Pancreas (tissue), 10 donors: ENCODE measurements around the gene ARHGAP4. TPM values are rescaled to one million over a fixed set of nuclear protein-coding genes. Genes with fewer than 3 reads are reported as not detected.

Experiments
- ATAC-seq, 4 donors: fragments of 200-7000 bp; cut with Tn5 transposase; one replicate each; pipeline versions ENCODE4 v1.8.0 to v1.9.1; 2020; ENCODE audit warnings: mild to moderate bottlenecking in 4 of 4, moderate library complexity in 4 of 4
- DNase-seq, 6 donors: peaks; one replicate each; pipeline ENCODE4 v3.0.0-alpha.2; 2020
- FAIRE-seq: peaks from 2 replicates; lab custom pipeline; 2012; peaks lifted over from hg19 to GRCh38; lab: Jason Lieb, UNC
- H3K27ac ChIP-seq, 4 donors: fragments of 200-600 bp; sonication (generic); 1 replicate in 3 of 4; 2 replicates in 1 of 4; pipeline versions ENCODE4 v1.5.0 to v1.8.0; 2020
- H3K27me3 ChIP-seq, 4 donors: fragments of 200-600 bp; one replicate each; pipeline ENCODE4 v1.8.0; 2021
- H3K36me3 ChIP-seq, 3 donors: fragments of 200-600 bp; sonication (generic) in 1 of 3; one replicate each; pipeline versions ENCODE4 v1.5.0 to v1.8.0; 2020 to 2021
- H3K4me1 ChIP-seq, 3 donors: fragments of 200-600 bp; one replicate each; pipeline ENCODE4 v1.8.0; 2021
- H3K4me3 ChIP-seq, 4 donors: fragments of 200-600 bp; sonication (generic) in 2 of 4; one replicate each; pipeline versions ENCODE4 v1.5.0 to v1.8.0; 2020 to 2021
- H3K9me3 ChIP-seq, 4 donors: fragments of 200-600 bp; one replicate each; pipeline ENCODE4 v1.8.0; 2021
- WGBS, 2 donors: extraction: QIAGEN DNeasy Blood & Tissue Kit; methylation state at CpG; one replicate each; pipeline ENCODE4 v1.1.7; 2013; 5-methylcytosine and 5-hydroxymethylcytosine counted together
- intact Hi-C, 3 donors: fragments of 100-400 bp; cut with DNase I; formaldehyde crosslinking; loops; one replicate each; pipeline versions ENCODE4 v1.11.1 to v1.14.2; 2022
- polyA plus RNA-seq, 2 donors: library from polyadenylated mRNA; stranded (reverse); fragments of 200-250 nt; gene quantifications; one replicate each; pipeline ENCODE4 v1.2.3, GENCODE V29; 2013
- total RNA-seq, 6 donors: library from RNA; stranded (reverse); fragmentation: NEBNext Ultra II Directional in 4 of 6; extraction: Animal tissue kit (Norgen Biotek cat#: 25700) in 4 of 6; gene quantifications; one replicate each; pipeline versions ENCODE4 v1.2.1 to v1.2.4, GENCODE V29; 2021 to 2023
- TF ChIP-seq, protein P1 (sequence below), 4 donors: fragments of 200-600 bp; sonication (generic) in 3 of 4; IDR thresholded peaks; one replicate each; pipeline versions ENCODE4 v1.5.0 to v1.8.0; 2021; ENCODE audit warnings: antibody characterized with exemption in 4 of 4
- donor health status: healthy with polysubstance abuse.
- donor health status: DM: no; HTN: no; CAD: no; lungs with moderate emphysema.
- donor health status: DM: no; HTN: no; CAD: no.
- donor health status: control.
- donor health status: control.
- donor health status: Bipolar disorder and iron deficiency.
- donor health status: DM: yes; HTN: yes; CAD: no.
- donor health status: DM: no; HTN: no; CAD: no.
- donor health status: DM: no; HTN: no; CAD: no.
- donor health status: DM: yes; HTN: yes; CAD: no.

Gene ARHGAP4
- total and polyA plus RNA-seq, 8 donors, result 1.9 to 71.7 (median 10.1) TPM

DNA sequence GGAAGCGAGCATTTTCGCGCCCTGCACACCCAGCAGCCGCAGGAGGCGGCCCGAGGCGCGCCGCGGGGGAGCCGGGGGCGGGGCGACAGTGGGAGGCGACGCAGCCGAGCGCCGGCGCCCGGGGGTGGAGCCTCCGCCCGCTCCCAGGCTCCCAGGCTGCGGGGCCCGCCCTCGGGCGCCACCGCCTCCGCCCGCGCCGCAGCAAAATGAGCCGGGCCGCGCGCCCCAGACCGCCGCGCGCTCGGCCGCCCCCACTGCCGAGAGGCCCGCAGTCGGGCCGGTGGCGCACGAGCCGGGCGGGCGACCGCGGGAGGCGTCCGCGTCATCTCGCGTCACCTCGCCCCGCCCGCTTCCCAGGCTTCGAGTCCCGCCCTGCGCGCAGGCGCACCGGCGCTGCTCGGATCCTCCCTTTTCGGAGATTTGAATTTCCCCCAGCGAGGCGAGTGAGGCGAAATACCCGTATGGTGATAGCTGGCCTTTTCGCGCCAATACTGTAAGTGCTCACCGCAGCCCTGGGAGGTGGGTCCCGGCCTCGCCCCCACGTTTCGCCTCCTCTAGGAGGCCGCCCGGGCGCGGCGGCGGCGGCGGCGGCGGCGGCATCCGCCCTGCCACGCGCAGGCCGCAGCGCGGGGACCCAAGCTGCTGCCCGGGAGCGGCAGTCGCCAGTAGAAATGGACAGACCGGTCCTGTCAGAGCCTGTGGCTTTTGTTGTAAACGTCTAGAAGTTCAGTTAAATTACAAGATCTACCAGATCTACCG lies 46.5 kb upstream of the ARHGAP4 start, which contains the start of gene TMEM187:
TSS of gene TMEM187 (plus strand) at position 387 of the 759 bp plus-strand sequence. CDS start 9,309 bp downstream, outside the sequence.
- intact Hi-C loops, result no loop called here
- Histone ChIP-seq H3K9me3 (no peaks in the 10 kb centered on the region), H3K4me3 (peak within 1 kb of the TSS; percentile 66 to 92 (median 78)), H3K4me1 (peaks cover 0 to 14% (median 0%) of the 10 kb centered on the region in 3 donors), H3K27ac (peak within 1 kb of the TSS; percentile 94 to 99 (median 98)), H3K27me3 (no peaks in the 10 kb centered on the region), H3K36me3 (no peaks in the 10 kb centered on the region)
- DNase-seq (peak; percentile 82 to 94 (median 92)), ATAC-seq (peak; percentile 57 to 70 (median 60)), FAIRE-seq (no peak)
- WGBS, 2 donors, result 0 to 4% methylated on average over 15 to 101 of the region's 103 CpGs
- TF ChIP-seq, protein P1, sequence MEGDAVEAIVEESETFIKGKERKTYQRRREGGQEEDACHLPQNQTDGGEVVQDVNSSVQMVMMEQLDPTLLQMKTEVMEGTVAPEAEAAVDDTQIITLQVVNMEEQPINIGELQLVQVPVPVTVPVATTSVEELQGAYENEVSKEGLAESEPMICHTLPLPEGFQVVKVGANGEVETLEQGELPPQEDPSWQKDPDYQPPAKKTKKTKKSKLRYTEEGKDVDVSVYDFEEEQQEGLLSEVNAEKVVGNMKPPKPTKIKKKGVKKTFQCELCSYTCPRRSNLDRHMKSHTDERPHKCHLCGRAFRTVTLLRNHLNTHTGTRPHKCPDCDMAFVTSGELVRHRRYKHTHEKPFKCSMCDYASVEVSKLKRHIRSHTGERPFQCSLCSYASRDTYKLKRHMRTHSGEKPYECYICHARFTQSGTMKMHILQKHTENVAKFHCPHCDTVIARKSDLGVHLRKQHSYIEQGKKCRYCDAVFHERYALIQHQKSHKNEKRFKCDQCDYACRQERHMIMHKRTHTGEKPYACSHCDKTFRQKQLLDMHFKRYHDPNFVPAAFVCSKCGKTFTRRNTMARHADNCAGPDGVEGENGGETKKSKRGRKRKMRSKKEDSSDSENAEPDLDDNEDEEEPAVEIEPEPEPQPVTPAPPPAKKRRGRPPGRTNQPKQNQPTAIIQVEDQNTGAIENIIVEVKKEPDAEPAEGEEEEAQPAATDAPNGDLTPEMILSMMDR (IDR thresholded peaks at IDR 0.05), result no peak

DNA sequence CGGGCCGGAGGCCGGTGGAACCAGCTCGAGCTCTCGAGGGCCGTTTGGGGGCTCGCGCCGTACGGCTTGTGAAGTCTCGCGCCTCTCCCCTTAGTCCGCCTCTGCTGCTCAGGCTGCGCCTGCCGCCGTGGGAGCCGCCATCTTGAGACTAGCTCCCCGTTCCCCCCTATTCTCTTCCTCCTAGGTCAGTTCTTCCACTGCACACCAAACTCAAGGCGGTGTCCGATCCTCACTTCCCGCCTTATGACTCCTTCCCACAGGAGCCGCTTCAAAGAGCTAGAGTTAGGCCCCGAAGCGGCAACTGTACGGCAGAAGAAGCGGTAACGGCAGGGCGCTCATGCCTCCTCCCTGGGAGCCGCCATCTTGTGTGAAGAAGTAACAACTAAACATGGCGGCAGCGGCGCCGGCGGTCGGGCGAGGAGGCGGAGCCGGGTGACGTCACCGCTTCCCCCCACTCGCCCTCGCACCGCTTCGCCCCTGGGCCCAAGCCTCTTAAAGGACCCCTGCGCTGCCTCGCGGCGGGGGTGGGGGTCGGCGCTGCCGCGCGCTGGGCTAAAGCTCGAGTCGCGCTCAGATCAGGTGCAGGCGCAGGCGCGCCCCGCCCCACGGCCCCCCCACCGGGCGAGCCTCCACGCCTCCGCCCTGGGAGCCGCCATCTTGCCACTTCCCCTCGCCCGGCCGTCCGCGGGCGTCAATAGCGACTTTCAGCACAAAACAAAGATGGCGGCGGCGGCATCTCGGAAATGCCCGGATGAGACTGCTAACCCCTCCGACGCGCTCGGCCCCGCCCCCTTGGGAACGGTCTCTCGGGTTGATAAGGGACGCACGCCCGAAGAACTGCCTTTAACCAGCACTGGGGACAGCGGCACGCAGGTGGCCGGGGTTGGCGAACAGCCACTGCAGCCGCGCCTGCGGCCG lies 45.6 kb upstream of the ARHGAP4 start, which contains the start of gene HCFC1:
TSS of gene HCFC1 (minus strand) at position 369 of the 918 bp plus-strand sequence. CDS start 978 bp downstream, outside the sequence.
- DNase-seq (peak; percentile 88 to 97 (median 95)), ATAC-seq (peak; percentile 71 to 78 (median 73)), FAIRE-seq (no peak)
- intact Hi-C loops, result no loop called here
- no peaks in the 10 kb centered on the region for H3K9me3 ChIP-seq
- peak within 1 kb of the TSS; percentile 94 to 99 (median 98) for H3K27ac ChIP-seq
- no peaks in the 10 kb centered on the region for H3K27me3 ChIP-seq
- WGBS, 2 donors, result 0 to 7% methylated on average over 72 to 96 of the region's 96 CpGs
- no peaks in the 10 kb centered on the region for H3K36me3 ChIP-seq
- TF ChIP-seq, protein P1 (IDR thresholded peaks at IDR 0.05), result no peak
- peak within 1 kb of the TSS; percentile 66 to 92 (median 78) for H3K4me3 ChIP-seq
- H3K4me1 ChIP-seq, result peaks cover 0 to 14% (median 0%) of the 10 kb centered on the region in 3 donors

DNA sequence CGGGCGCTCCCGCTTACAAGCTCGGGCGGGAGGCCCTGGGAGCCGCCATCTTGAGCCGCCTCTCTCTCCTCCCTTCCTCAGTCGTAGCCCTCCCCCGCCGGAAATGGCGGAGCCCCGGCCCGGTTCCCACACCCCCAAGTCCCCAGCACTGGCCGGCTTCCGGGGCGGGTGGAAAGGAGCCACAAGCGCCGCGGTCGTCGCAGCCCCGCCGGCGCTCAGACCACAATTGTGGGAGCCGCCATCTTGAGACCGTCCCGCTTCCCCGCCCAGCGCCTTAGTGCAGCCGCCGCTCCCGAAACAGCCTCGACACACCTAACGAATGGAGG lies 45.0 kb upstream of the ARHGAP4 start:
- Histone ChIP-seq H3K27ac (peak overlapping the region; percentile 94 to 99 (median 98)), H3K4me1 (peaks cover 0 to 14% (median 0%) of the 10 kb centered on the region in 3 donors), H3K4me3 (peak overlapping the region; percentile 66 to 92 (median 78)), H3K27me3 (no peaks in the 10 kb centered on the region), H3K36me3 (no peaks in the 10 kb centered on the region), H3K9me3 (no peaks in the 10 kb centered on the region)
- intact Hi-C loops, result no loop called here
- FAIRE-seq (peak; percentile 84), DNase-seq (peak; percentile 83 to 96 (median 94)), ATAC-seq (peak; percentile 72 to 83 (median 74))
- TF ChIP-seq, protein P1 (IDR thresholded peaks at IDR 0.05), result no peak
- WGBS, 2 donors, result 0 to 3% methylated on average over 34 of the region's 34 CpGs

DNA sequence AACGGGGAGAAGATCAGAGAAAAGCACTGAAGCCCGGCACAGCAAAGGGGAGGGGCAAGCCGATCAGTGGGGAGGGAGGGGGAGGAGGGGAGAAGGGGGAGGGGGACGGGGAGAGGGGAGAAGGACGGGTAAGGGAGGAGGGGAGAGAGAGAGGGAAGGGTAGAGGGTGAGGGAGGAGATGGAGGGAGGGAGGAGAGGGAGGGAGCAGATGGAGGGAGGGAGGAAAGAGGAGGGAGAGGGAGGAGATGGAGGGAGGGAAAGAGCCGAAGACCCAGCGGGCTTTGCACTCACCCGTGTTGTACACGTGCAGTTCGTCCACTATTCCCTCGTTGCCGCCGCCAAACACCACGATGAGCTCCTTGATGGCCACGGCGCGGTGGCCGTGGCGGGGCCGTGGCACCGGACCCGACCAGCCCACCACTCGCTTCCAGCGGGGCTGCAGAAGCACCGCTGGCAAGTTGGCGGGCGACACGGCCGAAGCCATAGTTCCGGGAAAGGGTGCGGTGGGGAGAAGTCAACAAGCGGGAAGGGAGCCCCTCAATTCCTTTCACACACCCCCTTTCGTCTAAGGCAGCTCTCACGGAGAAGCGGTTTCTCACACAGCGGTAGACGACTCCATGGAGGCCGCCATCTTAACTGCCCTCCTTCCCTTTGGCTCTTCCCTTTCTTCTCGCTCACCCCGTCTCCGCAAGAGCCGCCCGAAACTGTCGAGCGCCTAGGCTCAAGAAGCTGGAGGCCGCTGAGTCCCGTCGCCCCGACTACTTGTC lies 44.5 kb upstream of the ARHGAP4 start:
- H3K9me3 ChIP-seq, result no peaks in the 10 kb centered on the region
- DNase-seq, result peak in 3 of 6 donors; percentile 43 to 80 (median 60)
- H3K4me3 ChIP-seq, result peak overlapping the region; percentile 66 to 92 (median 78)
- H3K4me1 ChIP-seq, result peaks cover 0 to 14% (median 0%) of the 10 kb centered on the region in 3 donors
- FAIRE-seq, result no peak
- intact Hi-C loops, result no loop called here
- TF ChIP-seq, protein P1 (IDR thresholded peaks at IDR 0.05), result no peak
- peak overlapping the region; percentile 94 to 99 (median 98) for H3K27ac ChIP-seq
- H3K36me3 ChIP-seq, result no peaks in the 10 kb centered on the region
- ATAC-seq, result peak; percentile 15 to 28 (median 22)
- 0 to 6% methylated on average over 41 to 49 of the region's 49 CpGs for WGBS, 2 donors
- H3K27me3 ChIP-seq, result no peaks in the 10 kb centered on the region
